ENCODE data around the gene C6orf132.

C6orf132 gene

GRCh38 chr6:42163981-42164380, 21.6 kb upstream of the C6orf132 start:
- Histone ChIP-seq H3F3A (ENCODE audit: insufficient read depth, low read length) (no peaks in the 10 kb centered on the region), H4K20me1 (ENCODE audit: insufficient read depth, low read length) (no peaks in the 10 kb centered on the region), H3K79me2 (ENCODE audit: low read length) (no peaks in the 10 kb centered on the region), H3K27me3 (replicated peaks; ENCODE audit: insufficient read depth, low read length) (peaks cover 16% of the 10 kb centered on the region), H3K36me3 (replicated peaks; ENCODE audit: insufficient read depth, low read length) (no peaks in the 10 kb centered on the region), H3K27ac (ENCODE audit: low read length) (no peak overlapping the region), H3K4me3 (ENCODE audit: low read length) (no peak overlapping the region), H3K9ac (ENCODE audit: low read length) (no peak overlapping the region), H2AFZ (ENCODE audit: low read length) (no peak overlapping the region), H3K4me1 (ENCODE audit: low read length) (no peaks in the 10 kb centered on the region), H3K9me3 (replicated peaks; ENCODE audit: insufficient read depth, low read length) (no peaks in the 10 kb centered on the region), H3K9me2 (replicated peaks; ENCODE audit: insufficient read depth, low read length) (no peaks in the 10 kb centered on the region), H3K4me2 (ENCODE audit: low read depth, low read length) (no peak overlapping the region)
- no peak for TF ChIP-seq EZH2 (optimal IDR thresholded peaks at IDR 0.05; ENCODE audit: low read depth, low read length)
- no peak for TF ChIP-seq CTCF (IDR thresholded peaks at IDR 0.05; ENCODE audit: low read length)
- TF ChIP-seq EZH2phosphoT487 (IDR thresholded peaks at IDR 0.05; ENCODE audit: low read length) = no peak
- DNase-seq = no peak

- TF ChIP-seq EZH2 (optimal IDR thresholded peaks at IDR 0.05; ENCODE audit: low read depth, low read length) = no peak
- TF ChIP-seq EZH2phosphoT487 (IDR thresholded peaks at IDR 0.05; ENCODE audit: low read length) = no peak
- no peak for TF ChIP-seq CTCF (IDR thresholded peaks at IDR 0.05; ENCODE audit: low read length)
- Histone ChIP-seq H3K79me2 (ENCODE audit: low read length) (no peaks in the 10 kb centered on the region), H3K4me3 (ENCODE audit: low read length) (no peak overlapping the region), H3F3A (ENCODE audit: insufficient read depth, low read length) (no peaks in the 10 kb centered on the region), H3K9me2 (replicated peaks; ENCODE audit: insufficient read depth, low read length) (no peaks in the 10 kb centered on the region), H3K36me3 (replicated peaks; ENCODE audit: insufficient read depth, low read length) (no peaks in the 10 kb centered on the region), H3K9ac (ENCODE audit: low read length) (no peak overlapping the region), H3K9me3 (replicated peaks; ENCODE audit: insufficient read depth, low read length) (no peaks in the 10 kb centered on the region), H3K27ac (ENCODE audit: low read length) (no peak overlapping the region), H4K20me1 (ENCODE audit: insufficient read depth, low read length) (no peaks in the 10 kb centered on the region), H2AFZ (ENCODE audit: low read length) (no peak overlapping the region), H3K27me3 (replicated peaks; ENCODE audit: insufficient read depth, low read length) (peaks cover 16% of the 10 kb centered on the region), H3K4me2 (ENCODE audit: low read depth, low read length) (no peak overlapping the region), H3K4me1 (ENCODE audit: low read length) (no peaks in the 10 kb centered on the region)
- DNase-seq = no peak
Measured at GRCh38 chr6:42162812-42163211, 20.4 kb upstream of the C6orf132 start.

- H3K4me2 ChIP-seq (ENCODE audit: low read depth, low read length) = no peak overlapping the region
- H3K9me3 ChIP-seq (replicated peaks; ENCODE audit: insufficient read depth, low read length) = no peaks in the 10 kb centered on the region
- no peaks in the 10 kb centered on the region for H3K9me2 ChIP-seq (replicated peaks; ENCODE audit: insufficient read depth, low read length)
- no peaks in the 10 kb centered on the region for H4K20me1 ChIP-seq (ENCODE audit: insufficient read depth, low read length)
- peaks cover 16% of the 10 kb centered on the region for H3K27me3 ChIP-seq (replicated peaks; ENCODE audit: insufficient read depth, low read length)
- no peak overlapping the region for H2AFZ ChIP-seq (ENCODE audit: low read length)
- TF ChIP-seq EZH2phosphoT487 (IDR thresholded peaks at IDR 0.05; ENCODE audit: low read length) (no peak), EZH2 (optimal IDR thresholded peaks at IDR 0.05; ENCODE audit: low read depth, low read length) (no peak)
- H3K9ac ChIP-seq (ENCODE audit: low read length) = no peak overlapping the region
- H3K36me3 ChIP-seq (replicated peaks; ENCODE audit: insufficient read depth, low read length) = no peaks in the 10 kb centered on the region
- no peak for DNase-seq
- no peak overlapping the region for H3K27ac ChIP-seq (ENCODE audit: low read length)
- H3K79me2 ChIP-seq (ENCODE audit: low read length) = no peaks in the 10 kb centered on the region
- no peak overlapping the region for H3K4me3 ChIP-seq (ENCODE audit: low read length)
- no peaks in the 10 kb centered on the region for H3F3A ChIP-seq (ENCODE audit: insufficient read depth, low read length)
- no peaks in the 10 kb centered on the region for H3K4me1 ChIP-seq (ENCODE audit: low read length)
Measured at GRCh38 chr6:42162384-42162783, 20.0 kb upstream of the C6orf132 start.

- Histone ChIP-seq H2AFZ (ENCODE audit: low read length) (no peak overlapping the region), H3K9ac (ENCODE audit: low read length) (no peak overlapping the region), H3K4me2 (ENCODE audit: low read depth, low read length) (no peak overlapping the region), H3K4me1 (ENCODE audit: low read length) (no peaks in the 10 kb centered on the region), H3K9me3 (replicated peaks; ENCODE audit: insufficient read depth, low read length) (no peaks in the 10 kb centered on the region), H3F3A (ENCODE audit: insufficient read depth, low read length) (no peaks in the 10 kb centered on the region), H3K27me3 (replicated peaks; ENCODE audit: insufficient read depth, low read length) (peaks cover 8% of the 10 kb centered on the region; the same call in 1 of the 2 replicates), H3K36me3 (replicated peaks; ENCODE audit: insufficient read depth, low read length) (no peaks in the 10 kb centered on the region), H3K9me2 (replicated peaks; ENCODE audit: insufficient read depth, low read length) (no peaks in the 10 kb centered on the region), H3K79me2 (ENCODE audit: low read length) (no peaks in the 10 kb centered on the region), H3K27ac (ENCODE audit: low read length) (no peak overlapping the region), H3K4me3 (ENCODE audit: low read length) (no peak overlapping the region), H4K20me1 (ENCODE audit: insufficient read depth, low read length) (no peaks in the 10 kb centered on the region)
- TF ChIP-seq EZH2phosphoT487 (IDR thresholded peaks at IDR 0.05; ENCODE audit: low read length) (no peak), EZH2 (optimal IDR thresholded peaks at IDR 0.05; ENCODE audit: low read depth, low read length) (no peak), CTCF (IDR thresholded peaks at IDR 0.05; ENCODE audit: low read length) (no peak)
- DNase-seq = no peak
Measured at GRCh38 chr6:42159431-42160024, 17.1 kb upstream of the C6orf132 start.

Data from MM.1S (cell line).